Mesenchymal stem cell (in vitro differentiated cells and primary cell): ENCODE results near the gene IL1RAPL1.
A peak's percentile ranks its signal among the peaks of the same experiment; 100 is the strongest.

Experiments
- DNase-seq: peaks from one replicate; pipeline ENCODE4 v3.0.0-alpha.2; 2013
- H2AFZ ChIP-seq: one replicate; pipeline ENCODE4 v1.6.1; 2013; ENCODE audit warnings: low read depth, mild to moderate bottlenecking, control low read depth, inconsistent platforms, low read length, moderate library complexity
- H2AK5ac ChIP-seq: 2 replicates; pipeline ENCODE4 v1.6.1; 2013; ENCODE audit warnings: low read length, moderate library complexity, mild to moderate bottlenecking, inconsistent platforms; ENCODE audit not compliant: severe bottlenecking
- H2BK120ac ChIP-seq: one replicate; pipeline ENCODE4 v1.6.1; 2013; ENCODE audit warnings: low read depth, mild to moderate bottlenecking, inconsistent platforms, low read length, moderate library complexity
- H2BK12ac ChIP-seq, 2 experiments: one replicate each; pipeline ENCODE4 v1.6.1; 2013; ENCODE audit warnings: inconsistent platforms in 2 of 2, low read length in 2 of 2, mild to moderate bottlenecking in 2 of 2, moderate library complexity in 2 of 2, control low read depth in 1 of 2
- H2BK15ac ChIP-seq: one replicate; pipeline ENCODE4 v1.6.1; 2013; ENCODE audit warnings: mild to moderate bottlenecking, low read depth, inconsistent platforms; ENCODE audit not compliant: poor library complexity, severe bottlenecking
- H2BK5ac ChIP-seq: 2 replicates; pipeline ENCODE4 v1.6.1; 2013; ENCODE audit warnings: low read depth, mild to moderate bottlenecking, low read length, control low read depth, inconsistent platforms; ENCODE audit not compliant: poor library complexity, severe bottlenecking
- H3K14ac ChIP-seq, 2 experiments: one replicate each; pipeline ENCODE4 v1.6.1; 2013; ENCODE audit warnings: inconsistent platforms in 2 of 2, low read length in 2 of 2, control low read depth in 1 of 2, mild to moderate bottlenecking in 1 of 2, moderate library complexity in 1 of 2
- H3K18ac ChIP-seq, 2 experiments: one replicate each; pipeline ENCODE4 v1.6.1; 2013; ENCODE audit warnings: inconsistent platforms in 2 of 2, low read length in 2 of 2, control low read depth in 1 of 2, low read depth in 1 of 2, mild to moderate bottlenecking in 1 of 2
- H3K23ac ChIP-seq, 2 experiments: one replicate each; pipeline ENCODE4 v1.6.1; 2013; ENCODE audit warnings: inconsistent platforms in 2 of 2, low read length in 2 of 2, mild to moderate bottlenecking in 2 of 2, moderate library complexity in 2 of 2, control low read depth in 1 of 2
- H3K27ac ChIP-seq: 2 replicates; pipeline ENCODE4 v1.5.1; 2013; ENCODE audit warnings: mild to moderate bottlenecking, moderate library complexity, low read length, control low read depth, inconsistent platforms; ENCODE audit not compliant: poor library complexity, severe bottlenecking
- H3K27me3 ChIP-seq, 2 experiments: 2 replicates each; pipeline versions ENCODE4 v1.6.1 to v1.7.0; 2013; ENCODE audit warnings: low read length in 2 of 2, mild to moderate bottlenecking in 2 of 2, moderate library complexity in 2 of 2, control low read depth in 1 of 2, inconsistent platforms in 1 of 2; ENCODE audit not compliant: control insufficient read depth in 1 of 2, insufficient read depth in 1 of 2
- H3K36me3 ChIP-seq, 2 experiments: 2 replicates each; pipeline versions ENCODE4 v1.6.1 to v1.7.0; 2013; ENCODE audit warnings: low read length in 2 of 2, control low read depth in 1 of 2, inconsistent platforms in 1 of 2, low read depth in 1 of 2, mild to moderate bottlenecking in 1 of 2; ENCODE audit not compliant: insufficient read depth in 2 of 2, control insufficient read depth in 1 of 2
- H3K4ac ChIP-seq, 2 experiments: one replicate each; pipeline ENCODE4 v1.6.1; 2013; ENCODE audit warnings: inconsistent platforms in 2 of 2, low read length in 2 of 2, mild to moderate bottlenecking in 2 of 2, moderate library complexity in 2 of 2, control low read depth in 1 of 2, low read depth in 1 of 2
- H3K4me1 ChIP-seq: 2 replicates; pipeline ENCODE4 v1.6.1; 2013; ENCODE audit warnings: low read depth, low read length, control low read depth; ENCODE audit not compliant: control insufficient read depth, insufficient read depth
- H3K4me2 ChIP-seq: 2 replicates; pipeline ENCODE4 v1.6.1; 2013; ENCODE audit warnings: low read length, mild to moderate bottlenecking, inconsistent platforms; ENCODE audit not compliant: poor library complexity, severe bottlenecking
- H3K4me3 ChIP-seq, 2 experiments: 2 replicates each; pipeline versions ENCODE4 v1.5.1 to v1.7.0; 2013; ENCODE audit warnings: low read length in 2 of 2, mild to moderate bottlenecking in 2 of 2, control low read depth in 1 of 2, low read depth in 1 of 2; ENCODE audit not compliant: insufficient read depth in 1 of 2
- H3K79me1 ChIP-seq: replicated peaks from 2 replicates; pipeline ENCODE4 v1.6.1; 2013; ENCODE audit warnings: mild to moderate bottlenecking, control low read depth, low read length, inconsistent platforms; ENCODE audit not compliant: poor library complexity, severe bottlenecking
- H3K9ac ChIP-seq: 2 replicates; pipeline ENCODE4 v1.7.0; 2013; ENCODE audit warnings: mild to moderate bottlenecking, low read length, moderate library complexity
- H3K9me3 ChIP-seq: 2 replicates; pipeline ENCODE4 v1.7.0; 2013; ENCODE audit warnings: mild to moderate bottlenecking, low read length; ENCODE audit not compliant: control insufficient read depth
- H4K8ac ChIP-seq: one replicate; pipeline ENCODE4 v1.6.1; 2013; ENCODE audit warnings: inconsistent platforms, mild to moderate bottlenecking, low read length, moderate library complexity
- H4K91ac ChIP-seq: one replicate; pipeline ENCODE4 v1.6.1; 2013; ENCODE audit warnings: mild to moderate bottlenecking, low read length, inconsistent platforms
- WGBS: methylation state at CpG from one replicate; pipeline ENCODE4 v1.1.7; 2013; ENCODE audit warnings: mixed read lengths; 5-methylcytosine and 5-hydroxymethylcytosine counted together

The IL1RAPL1 gene

DNA sequence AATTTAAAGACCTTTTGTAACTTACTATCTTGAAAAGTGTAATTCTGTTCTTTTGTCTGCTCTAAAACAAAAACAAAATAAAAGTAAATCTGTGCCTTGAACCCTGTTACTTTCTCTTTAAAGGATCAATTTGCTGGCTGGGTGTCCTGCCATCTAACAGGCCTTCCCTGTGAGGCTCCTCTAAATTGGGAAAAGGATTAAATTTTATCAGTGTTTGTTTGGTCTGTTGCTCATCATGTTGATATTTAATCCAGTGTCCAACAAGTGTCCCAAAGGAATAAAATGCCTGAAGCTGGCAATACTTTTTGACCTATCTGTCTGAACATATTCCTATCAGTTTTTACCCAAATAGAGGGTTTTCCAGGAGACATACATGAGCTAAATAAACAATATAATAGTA lies 688.7 kb downstream of the IL1RAPL1 start:
- no peak overlapping the region for H2AK5ac ChIP-seq
- no peak for DNase-seq
- H2AFZ ChIP-seq = no peak overlapping the region
- no peaks in the 10 kb centered on the region for H3K36me3 ChIP-seq
- H2BK5ac ChIP-seq = no peak overlapping the region
- H3K18ac ChIP-seq = no peak overlapping the region
- no peak overlapping the region for H2BK12ac ChIP-seq
- H3K9me3 ChIP-seq = no peaks in the 10 kb centered on the region
- H3K27me3 ChIP-seq = no peaks in the 10 kb centered on the region
- no peak overlapping the region for H2BK15ac ChIP-seq
- no peak overlapping the region for H3K27ac ChIP-seq
- peaks cover 2% of the 10 kb centered on the region for H3K4me1 ChIP-seq
- no peak overlapping the region for H2BK120ac ChIP-seq
- H3K4me3 ChIP-seq = no peak overlapping the region
- H3K4ac ChIP-seq = no peak overlapping the region
- no peaks in the 10 kb centered on the region for H3K79me1 ChIP-seq
- no peak overlapping the region for H3K9ac ChIP-seq
- no peak overlapping the region for H3K4me2 ChIP-seq
- H4K8ac ChIP-seq = no peak overlapping the region
- H4K91ac ChIP-seq = no peak overlapping the region
- H3K23ac ChIP-seq = no peak overlapping the region
- H3K14ac ChIP-seq = no peak overlapping the region

DNA sequence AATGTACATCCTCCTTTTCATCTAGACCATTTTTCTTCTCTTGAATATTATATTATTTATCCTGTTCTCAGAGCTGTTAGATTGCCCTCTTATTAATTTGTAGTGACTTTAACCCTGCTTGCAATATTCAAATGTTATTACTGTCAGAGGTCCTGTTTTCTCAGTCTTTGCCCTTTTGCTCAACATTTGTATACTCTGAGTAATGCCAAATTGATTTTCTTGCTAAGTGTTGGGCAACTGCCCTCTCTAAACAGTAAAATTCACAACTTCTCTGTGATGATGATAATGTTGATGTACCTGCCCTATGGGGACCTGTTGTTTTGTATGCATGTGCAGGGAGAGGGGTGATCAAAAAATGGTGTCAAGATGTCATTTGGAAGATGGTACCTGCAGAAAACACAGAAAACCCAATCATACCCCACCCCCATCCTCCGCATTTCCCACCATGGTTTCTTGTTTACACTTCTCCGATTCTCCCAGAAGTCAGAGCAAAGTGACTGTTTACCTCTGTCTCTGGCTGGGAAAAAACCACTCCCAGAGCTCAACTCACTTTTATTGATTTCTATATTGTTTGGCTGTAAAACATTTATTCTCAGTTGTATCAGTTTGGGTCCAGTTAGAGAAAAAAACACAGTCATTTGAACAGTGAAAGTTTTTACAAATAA lies 694.0 kb downstream of the IL1RAPL1 start:
- Histone ChIP-seq H4K91ac (no peak overlapping the region), H3K18ac (no peak overlapping the region), H2AK5ac (no peak overlapping the region), H3K4me1 (no peaks in the 10 kb centered on the region), H2AFZ (no peak overlapping the region), H3K79me1 (no peaks in the 10 kb centered on the region), H2BK15ac (no peak overlapping the region), H3K4me2 (no peak overlapping the region), H2BK12ac (no peak overlapping the region), H3K27me3 (no peaks in the 10 kb centered on the region), H3K9ac (no peak overlapping the region), H3K9me3 (peaks cover 4% of the 10 kb centered on the region), H2BK120ac (no peak overlapping the region), H3K27ac (no peak overlapping the region), H3K36me3 (no peaks in the 10 kb centered on the region), H3K14ac (no peak overlapping the region), H2BK5ac (no peak overlapping the region), H3K4ac (no peak overlapping the region), H3K23ac (no peak overlapping the region), H4K8ac (no peak overlapping the region), H3K4me3 (no peak overlapping the region)
- no CpG with 5 or more reads among the region's 2 CpGs for WGBS
- DNase-seq = no peak

DNA sequence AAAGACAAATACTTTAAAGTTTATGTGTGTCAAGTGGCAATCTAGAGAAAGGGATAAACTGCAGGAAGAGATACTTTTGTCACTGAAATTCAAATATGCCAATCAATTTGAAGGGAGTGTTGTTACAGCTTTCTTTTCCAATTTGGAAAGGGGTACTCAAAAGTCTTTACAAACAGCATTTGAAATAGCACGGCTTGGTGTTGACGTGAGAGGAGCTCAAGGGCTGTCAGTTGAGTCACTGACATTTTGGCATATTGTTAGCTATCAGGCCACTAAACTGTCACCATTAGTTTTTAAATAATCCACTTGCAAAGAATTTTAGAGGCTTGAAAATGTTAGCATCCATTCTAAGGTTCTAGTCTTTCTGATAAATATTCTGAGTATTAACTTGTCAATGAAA lies 698.4 kb downstream of the IL1RAPL1 start:
- no peak overlapping the region for H2AFZ ChIP-seq
- no peak for DNase-seq

DNA sequence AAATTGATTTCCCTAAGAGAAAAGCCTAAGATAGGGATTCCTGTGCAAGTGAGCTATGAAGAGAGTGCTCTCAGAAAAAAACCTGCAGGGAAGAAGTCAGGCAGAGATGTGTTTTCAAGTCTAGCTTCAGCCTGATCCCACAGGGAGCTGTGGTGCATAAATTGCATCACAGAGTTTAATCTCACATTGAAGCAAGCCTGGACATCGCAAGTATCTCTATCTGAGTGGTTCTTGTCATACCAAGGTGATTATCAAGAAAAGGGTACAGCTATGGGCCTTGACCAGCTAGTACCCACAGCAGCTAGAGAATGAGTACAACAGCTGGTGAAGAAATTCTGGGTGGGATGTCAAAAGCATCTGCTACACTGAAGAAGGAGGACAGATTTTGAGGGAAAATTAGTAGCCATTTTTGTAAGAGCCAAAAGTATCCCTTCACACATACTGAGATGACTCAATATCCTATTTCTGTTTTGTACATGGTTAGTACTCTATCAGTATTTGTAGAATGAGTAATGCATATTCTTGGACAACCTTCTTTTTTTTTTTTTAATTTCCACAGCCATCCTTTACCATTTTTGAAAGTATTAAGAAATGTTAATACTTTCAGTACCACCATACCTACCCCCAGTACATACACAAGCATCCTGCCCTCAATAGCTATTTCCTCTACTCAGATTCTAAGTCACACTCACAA lies 708.9 kb downstream of the IL1RAPL1 start:
- no peak overlapping the region for H2AK5ac ChIP-seq
- no peak overlapping the region for H4K91ac ChIP-seq
- H3K23ac ChIP-seq = no peak overlapping the region
- H2BK120ac ChIP-seq = no peak overlapping the region
- no peak overlapping the region for H2AFZ ChIP-seq
- H3K27ac ChIP-seq = no peak overlapping the region
- 100% methylated on average over 1 of the region's 1 CpG for WGBS
- H3K4me1 ChIP-seq = no peaks in the 10 kb centered on the region
- H3K36me3 ChIP-seq = no peaks in the 10 kb centered on the region
- no peaks in the 10 kb centered on the region for H3K27me3 ChIP-seq
- H3K9me3 ChIP-seq = no peaks in the 10 kb centered on the region
- no peaks in the 10 kb centered on the region for H3K79me1 ChIP-seq
- no peak overlapping the region for H2BK5ac ChIP-seq
- no peak overlapping the region for H3K4me3 ChIP-seq
- H4K8ac ChIP-seq = no peak overlapping the region
- no peak overlapping the region for H3K4me2 ChIP-seq
- H3K14ac ChIP-seq = no peak overlapping the region
- H3K9ac ChIP-seq = no peak overlapping the region
- no peak overlapping the region for H2BK12ac ChIP-seq
- no peak overlapping the region for H3K4ac ChIP-seq
- no peak overlapping the region for H2BK15ac ChIP-seq
- DNase-seq = peak; percentile 1
- peak overlapping the region in 1 of 2 experiments; percentile 12 for H3K18ac ChIP-seq

More for the DNA sequence above, 698.4 kb downstream of the IL1RAPL1 start:
- Histone ChIP-seq H4K8ac (no peak overlapping the region), H3K79me1 (no peaks in the 10 kb centered on the region), H3K9ac (no peak overlapping the region), H3K27me3 (no peaks in the 10 kb centered on the region), H3K27ac (no peak overlapping the region), H2BK5ac (no peak overlapping the region), H3K4me3 (no peak overlapping the region), H2BK12ac (no peak overlapping the region), H3K23ac (no peak overlapping the region), H3K4me2 (no peak overlapping the region), H4K91ac (no peak overlapping the region), H2AK5ac (no peak overlapping the region), H3K4ac (no peak overlapping the region), H3K4me1 (no peaks in the 10 kb centered on the region), H3K14ac (no peak overlapping the region), H3K9me3 (peaks cover 4% of the 10 kb centered on the region), H2BK120ac (no peak overlapping the region), H3K36me3 (no peaks in the 10 kb centered on the region), H2BK15ac (no peak overlapping the region), H3K18ac (no peak overlapping the region)
- WGBS = no CpG with 5 or more reads among the region's 2 CpGs
